Omental fat pad (tissue), 4 donors: ENCODE results near the gene GIMAP1. TPM values are rescaled to one million over a fixed set of nuclear protein-coding genes. Genes with fewer than 3 reads are reported as not detected.

Source experiments
- ATAC-seq: fragments of 150-250 bp; one replicate; pipeline ENCODE4 v1.9.1; 2016; ENCODE audit warnings: mild to moderate bottlenecking, moderate library complexity; ENCODE audit not compliant: low FRiP score
- DNase-seq: peaks from one replicate; pipeline ENCODE4 v3.0.0-alpha.2; 2019; ENCODE audit warnings: low spot score
- total RNA-seq, 4 donors: library from RNA; depleted of rRNA; stranded (reverse); fragments of >200 nt; gene quantifications; one replicate each; pipeline ENCODE4 v1.1.0, GENCODE V29; 2016
- TF ChIP-seq, protein P1 (sequence below), 3 donors: fragments of 450-650 bp; IDR thresholded peaks; one replicate each; pipeline ENCODE4 v1.5.1; 2016 to 2017; ENCODE audit warnings: antibody characterized with exemption in 3 of 3, mild to moderate bottlenecking in 3 of 3, moderate library complexity in 2 of 3

Gene GIMAP1
- total RNA-seq, 4 donors from 2014 or later, result 2.1 to 32.2 (median 9.0) TPM

DNA sequence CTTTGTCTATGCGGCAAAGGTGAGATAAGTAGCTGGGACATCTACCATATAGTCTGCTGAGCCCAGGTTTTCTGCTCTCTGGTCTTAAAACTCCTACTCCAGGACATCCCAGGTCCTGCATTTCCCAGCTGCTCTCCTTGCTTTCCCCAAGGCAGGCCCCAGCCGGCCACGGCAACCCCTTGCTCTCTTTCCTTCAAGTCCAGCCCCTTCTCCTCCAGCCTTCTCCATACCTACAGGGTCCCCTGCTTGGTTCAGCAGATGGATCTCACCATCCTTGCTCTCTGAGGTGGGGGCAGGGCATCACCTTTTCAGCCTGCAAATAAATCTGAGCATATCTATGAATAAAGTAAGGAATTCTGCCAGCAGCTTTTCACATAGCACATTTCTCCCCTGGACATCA, 29.5 kb downstream of the GIMAP1 start:
- no peak for DNase-seq
- TF ChIP-seq, protein P1, sequence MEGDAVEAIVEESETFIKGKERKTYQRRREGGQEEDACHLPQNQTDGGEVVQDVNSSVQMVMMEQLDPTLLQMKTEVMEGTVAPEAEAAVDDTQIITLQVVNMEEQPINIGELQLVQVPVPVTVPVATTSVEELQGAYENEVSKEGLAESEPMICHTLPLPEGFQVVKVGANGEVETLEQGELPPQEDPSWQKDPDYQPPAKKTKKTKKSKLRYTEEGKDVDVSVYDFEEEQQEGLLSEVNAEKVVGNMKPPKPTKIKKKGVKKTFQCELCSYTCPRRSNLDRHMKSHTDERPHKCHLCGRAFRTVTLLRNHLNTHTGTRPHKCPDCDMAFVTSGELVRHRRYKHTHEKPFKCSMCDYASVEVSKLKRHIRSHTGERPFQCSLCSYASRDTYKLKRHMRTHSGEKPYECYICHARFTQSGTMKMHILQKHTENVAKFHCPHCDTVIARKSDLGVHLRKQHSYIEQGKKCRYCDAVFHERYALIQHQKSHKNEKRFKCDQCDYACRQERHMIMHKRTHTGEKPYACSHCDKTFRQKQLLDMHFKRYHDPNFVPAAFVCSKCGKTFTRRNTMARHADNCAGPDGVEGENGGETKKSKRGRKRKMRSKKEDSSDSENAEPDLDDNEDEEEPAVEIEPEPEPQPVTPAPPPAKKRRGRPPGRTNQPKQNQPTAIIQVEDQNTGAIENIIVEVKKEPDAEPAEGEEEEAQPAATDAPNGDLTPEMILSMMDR (IDR thresholded peaks at IDR 0.05), result no peak
- no peak for ATAC-seq

- DNase-seq (no peak), ATAC-seq (no peak)
- TF ChIP-seq, protein P1 (IDR thresholded peaks at IDR 0.05), result no peak
Observed at GRCh38 chr7:150746921-150747320, 30.5 kb downstream of the GIMAP1 start.

- DNase-seq (no peak), ATAC-seq (no peak)
- TF ChIP-seq, protein P1 (IDR thresholded peaks at IDR 0.05), result no peak
Observed at GRCh38 chr7:150748376-150748775, 32.0 kb downstream of the GIMAP1 start.

DNA sequence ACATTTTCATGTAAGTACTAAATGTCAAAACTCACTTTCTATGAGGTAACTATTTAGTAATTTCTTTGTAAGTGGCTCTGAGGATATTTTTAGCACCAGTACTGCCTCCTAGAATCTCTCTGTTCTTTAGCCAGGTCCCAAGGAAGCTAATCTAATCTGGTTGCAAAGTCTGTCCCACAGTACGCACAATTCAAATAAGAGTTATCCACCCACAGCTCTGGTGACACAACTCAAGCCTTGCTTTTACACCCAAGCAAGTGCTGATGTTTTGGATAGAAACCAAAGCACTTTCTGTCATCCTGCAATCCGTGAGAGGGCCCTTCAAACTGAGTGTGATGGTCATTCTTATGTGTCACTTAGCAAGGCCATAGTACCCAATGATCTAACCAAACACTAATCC, 35.3 kb downstream of the GIMAP1 start:
- DNase-seq (no peak), ATAC-seq (no peak)
- TF ChIP-seq, protein P1 (IDR thresholded peaks at IDR 0.05), result no peak

- TF ChIP-seq, protein P1 (IDR thresholded peaks at IDR 0.05), result no peak
- ATAC-seq (no peak), DNase-seq (no peak)
Observed at GRCh38 chr7:150753239-150753638, 36.8 kb downstream of the GIMAP1 start.

DNA sequence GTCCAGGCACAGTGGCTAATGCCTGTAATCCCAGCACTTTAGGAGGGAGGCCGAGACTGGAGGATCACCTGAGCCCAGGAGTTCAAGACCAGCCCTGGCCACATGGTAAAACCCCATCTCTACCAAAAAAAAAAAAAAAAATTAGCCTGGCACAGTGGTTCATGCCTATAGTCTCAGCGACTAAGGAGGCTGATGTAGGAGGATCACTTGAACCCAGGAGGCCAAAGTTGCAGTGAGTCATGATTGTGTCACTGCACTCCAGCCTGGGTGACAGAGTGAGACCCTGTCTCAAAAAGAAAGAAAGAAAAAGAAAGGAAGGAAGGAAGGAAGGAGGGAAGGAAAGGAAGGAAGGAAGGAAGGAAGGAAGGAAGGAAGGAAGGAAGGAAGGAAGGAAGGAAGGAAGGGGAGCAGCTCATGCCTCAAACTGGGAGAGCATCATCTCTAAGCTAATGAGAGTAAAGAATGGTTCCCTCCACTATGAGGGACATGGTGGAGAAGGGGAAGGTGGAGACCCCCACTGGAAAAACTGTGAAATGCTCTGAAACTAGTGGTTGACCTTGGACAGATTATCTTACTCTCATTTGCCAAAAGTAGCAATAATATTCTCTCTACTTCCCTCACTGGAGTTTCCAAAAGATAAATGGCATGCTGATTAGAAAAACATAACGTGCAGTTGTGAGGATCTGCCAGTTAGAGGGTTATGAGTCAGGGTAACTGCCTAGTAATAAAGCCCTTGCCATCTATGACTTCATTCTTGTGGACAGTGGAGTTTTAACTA, 37.6 kb downstream of the GIMAP1 start:
- TF ChIP-seq, protein P1 (IDR thresholded peaks at IDR 0.05), result no peak
- no peak for ATAC-seq

DNA sequence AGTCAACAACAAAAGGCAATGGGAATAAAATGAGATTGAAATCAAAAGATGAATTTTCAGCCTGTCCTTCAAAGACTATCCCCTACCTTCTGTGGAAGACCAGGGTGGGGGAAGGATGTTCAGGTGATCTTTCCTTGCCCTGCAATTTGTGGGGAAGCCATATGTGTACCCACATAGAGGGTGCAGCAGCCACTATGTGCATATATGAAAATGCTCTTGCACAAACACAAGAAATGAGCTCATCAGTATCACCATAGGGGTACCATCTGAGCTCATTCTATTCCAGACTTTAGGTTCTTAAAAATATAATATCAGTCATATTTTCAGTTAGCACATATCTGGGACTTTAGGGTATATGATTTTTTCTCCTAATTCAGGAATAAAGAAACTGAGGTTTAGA, 38.5 kb downstream of the GIMAP1 start:
- ATAC-seq (no peak), DNase-seq (no peak)
- TF ChIP-seq, protein P1 (IDR thresholded peaks at IDR 0.05), result no peak

More for the DNA sequence above, 37.6 kb downstream of the GIMAP1 start:
- no peak for DNase-seq
